Chondrocyte (in vitro differentiated cells): ENCODE data around the gene TMEM154. TPM values are rescaled to one million over a fixed set of nuclear protein-coding genes. Genes with fewer than 3 reads are reported as not detected.

Experiments
- DNase-seq: peaks from one replicate; pipeline ENCODE4 v3.0.0; 2021; ENCODE audit warnings: mixed read lengths, low spot score
- H3K27ac Mint-ChIP-seq: one replicate; pipeline ENCODE4 v1.8.0; 2021; ENCODE audit warnings: mild to moderate bottlenecking, moderate library complexity, mixed read lengths; ENCODE audit not compliant: unreplicated experiment
- H3K27me3 Mint-ChIP-seq: 2 replicates; pipeline ENCODE4 v1.8.0; 2021; ENCODE audit warnings: low read depth, mixed read lengths
- H3K36me3 Mint-ChIP-seq: 2 replicates; pipeline ENCODE4 v1.8.0; 2021; ENCODE audit warnings: low read depth, mixed read lengths
- H3K4me1 Mint-ChIP-seq: 2 replicates; pipeline ENCODE4 v1.8.0; 2021; ENCODE audit warnings: low read depth, mild to moderate bottlenecking, mixed read lengths
- H3K4me3 Mint-ChIP-seq: one replicate; pipeline ENCODE4 v1.8.0; 2021; ENCODE audit warnings: mild to moderate bottlenecking, moderate library complexity, mixed read lengths; ENCODE audit not compliant: unreplicated experiment
- H3K9me3 Mint-ChIP-seq: 2 replicates; pipeline ENCODE4 v1.8.0; 2021; ENCODE audit warnings: low read depth, mixed read lengths
- CTCF ChIP-seq: fragments of 200-600 bp; sonication (generic); IDR thresholded peaks from 2 replicates; pipeline ENCODE4 v1.5.0; 2021; ENCODE audit warnings: antibody characterized with exemption, mild to moderate bottlenecking, moderate library complexity
- total RNA-seq: library from RNA; stranded (reverse); gene quantifications from 3 replicates; pipeline ENCODE4 v1.2.1, GENCODE V29; 2021

TMEM154 gene
- total RNA-seq, 1 donor from 2014 or later: 2.2 TPM

- H3K27ac Mint-ChIP-seq: peak overlapping the region; percentile 12
- no peaks in the 10 kb centered on the region for H3K36me3 Mint-ChIP-seq
- no peaks in the 10 kb centered on the region for H3K9me3 Mint-ChIP-seq
- TF ChIP-seq CTCF: no peak
- peaks cover 13% of the 10 kb centered on the region for H3K4me1 Mint-ChIP-seq
- no peak overlapping the region for H3K4me3 Mint-ChIP-seq
- H3K27me3 Mint-ChIP-seq: peaks cover 16% of the 10 kb centered on the region
- no peak for DNase-seq
Observed at GRCh38 chr4:152607178-152607577, 72.6 kb downstream of the TMEM154 start.

GRCh38 chr4:152606753-152607152, 73.0 kb downstream of the TMEM154 start:
- no peaks in the 10 kb centered on the region for H3K36me3 Mint-ChIP-seq
- DNase-seq: no peak
- no peak overlapping the region for H3K27ac Mint-ChIP-seq
- H3K27me3 Mint-ChIP-seq: peaks cover 20% of the 10 kb centered on the region
- no peak for TF ChIP-seq CTCF
- H3K9me3 Mint-ChIP-seq: no peaks in the 10 kb centered on the region
- peaks cover 13% of the 10 kb centered on the region for H3K4me1 Mint-ChIP-seq
- no peak overlapping the region for H3K4me3 Mint-ChIP-seq

- Mint-ChIP-seq H3K4me3 (no peak overlapping the region), H3K27me3 (peaks cover 13% of the 10 kb centered on the region), H3K27ac (no peak overlapping the region), H3K36me3 (no peaks in the 10 kb centered on the region), H3K9me3 (no peaks in the 10 kb centered on the region), H3K4me1 (peaks cover 13% of the 10 kb centered on the region)
- no peak for DNase-seq
- no peak for TF ChIP-seq CTCF
Observed at GRCh38 chr4:152605641-152606335, 74.0 kb downstream of the TMEM154 start.

GRCh38 chr4:152605031-152605430, 74.8 kb downstream of the TMEM154 start:
- no peak for TF ChIP-seq CTCF
- no peaks in the 10 kb centered on the region for H3K9me3 Mint-ChIP-seq
- no peak for DNase-seq
- H3K4me3 Mint-ChIP-seq: no peak overlapping the region
- peaks cover 13% of the 10 kb centered on the region for H3K4me1 Mint-ChIP-seq
- no peak overlapping the region for H3K27ac Mint-ChIP-seq
- no peaks in the 10 kb centered on the region for H3K36me3 Mint-ChIP-seq
- H3K27me3 Mint-ChIP-seq: peaks cover 10% of the 10 kb centered on the region

GRCh38 chr4:152601156-152601555, 78.6 kb downstream of the TMEM154 start:
- Mint-ChIP-seq H3K4me3 (no peak overlapping the region), H3K27me3 (peaks cover 12% of the 10 kb centered on the region), H3K27ac (no peak overlapping the region), H3K4me1 (peaks cover 8% of the 10 kb centered on the region), H3K9me3 (no peaks in the 10 kb centered on the region), H3K36me3 (no peaks in the 10 kb centered on the region)
- no peak for DNase-seq
- no peak for TF ChIP-seq CTCF
